ENCODE data around the gene MED23. TPM values are rescaled to one million over a fixed set of nuclear protein-coding genes. Genes with fewer than 3 reads are reported as not detected.

The MED23 gene
- total RNA-seq, 4 donors from 2014 or later = 20.1 to 29.0 (median 25.2) TPM

DNA sequence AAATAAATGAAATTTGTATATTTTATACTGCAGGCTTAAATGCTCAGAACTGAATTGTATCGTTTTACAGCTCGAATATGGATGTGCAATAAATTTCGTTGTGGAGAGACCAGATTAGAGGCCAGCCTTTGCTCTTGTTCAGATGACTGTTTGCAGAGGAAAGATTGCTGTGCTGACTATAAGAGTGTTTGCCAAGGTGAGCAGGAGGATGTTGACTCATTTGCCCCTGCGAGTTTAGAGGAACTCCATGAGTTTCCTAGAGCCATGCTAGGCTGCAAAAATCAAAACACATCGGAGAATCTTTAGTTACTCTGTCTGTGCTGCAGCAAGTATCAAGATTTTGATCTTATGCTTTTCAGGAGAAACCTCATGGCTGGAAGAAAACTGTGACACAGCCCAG is 24.4 kb upstream of the MED23 start:
- no peak for DNase-seq (ENCODE audit: low spot score in 2 of 2)
- WGBS, 2 donors = 78% methylated on average over 5 of the region's 5 CpGs

DNA sequence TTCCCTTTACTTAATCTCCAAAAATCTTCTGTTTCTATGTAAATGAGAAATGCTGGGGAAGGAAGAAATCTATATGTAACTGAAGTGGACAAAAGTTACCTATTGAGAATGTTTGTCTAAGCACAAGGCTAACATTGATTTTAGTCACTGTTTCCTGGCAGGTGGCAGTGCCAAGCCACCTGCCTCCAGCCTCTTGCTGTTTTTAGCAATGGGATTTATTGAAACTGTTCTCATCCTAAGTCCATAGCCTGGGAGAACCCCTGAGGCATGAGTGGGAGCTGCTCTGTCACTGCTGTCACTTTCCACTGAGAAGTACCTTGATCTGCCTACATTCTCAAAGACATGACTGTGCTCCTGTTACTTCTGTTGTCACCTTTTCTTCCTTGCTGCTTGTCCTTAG is 23.7 kb upstream of the MED23 start:
- intact Hi-C loops (cut with DNase I; ENCODE audit: low total_unique reads) = no loop called here
- DNase-seq (ENCODE audit: low spot score in 2 of 2) = no peak
- TF ChIP-seq POLR2A (IDR thresholded peaks at IDR 0.05) = no peak
- no peak for TF ChIP-seq CTCF (IDR thresholded peaks at IDR 0.05)
- H3K4me3 ChIP-seq (ENCODE audit: low read depth, poor library complexity, severe bottlenecking) = no peak overlapping the region

More for the DNA sequence above, 24.4 kb upstream of the MED23 start:
- no peak for TF ChIP-seq POLR2A (IDR thresholded peaks at IDR 0.05)
- TF ChIP-seq CTCF (IDR thresholded peaks at IDR 0.05) = no peak
- intact Hi-C loops (cut with DNase I; ENCODE audit: low total_unique reads) = no loop called here
- H3K4me3 ChIP-seq (ENCODE audit: low read depth, poor library complexity, severe bottlenecking) = no peak overlapping the region

DNA sequence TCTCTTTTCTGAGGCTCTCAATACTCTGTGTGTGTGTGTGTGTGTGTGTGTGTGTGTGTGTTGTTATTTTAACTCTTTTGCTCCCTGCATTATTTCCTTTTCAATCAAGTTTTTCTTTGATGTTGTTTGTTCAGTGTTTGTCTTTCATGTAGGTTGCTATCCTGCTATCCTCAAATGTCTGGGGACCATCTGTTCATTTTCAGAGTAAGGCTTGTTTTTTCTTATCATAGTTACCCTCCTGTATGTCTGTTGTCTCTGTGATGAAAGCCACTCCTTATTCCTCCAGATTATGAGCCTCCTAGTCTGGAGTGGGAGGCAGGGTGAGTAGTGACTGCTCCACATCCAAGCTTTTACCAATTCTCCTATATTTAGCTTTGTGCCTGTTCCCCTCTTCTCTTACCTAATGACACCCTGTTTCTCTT is 18.2 kb upstream of the MED23 start:
- no peak for TF ChIP-seq POLR2A (IDR thresholded peaks at IDR 0.05)
- no peak for DNase-seq (ENCODE audit: low spot score in 2 of 2)
- intact Hi-C loops (cut with DNase I; ENCODE audit: low total_unique reads) = no loop called here
- H3K4me3 ChIP-seq (ENCODE audit: low read depth, poor library complexity, severe bottlenecking) = no peak overlapping the region

DNA sequence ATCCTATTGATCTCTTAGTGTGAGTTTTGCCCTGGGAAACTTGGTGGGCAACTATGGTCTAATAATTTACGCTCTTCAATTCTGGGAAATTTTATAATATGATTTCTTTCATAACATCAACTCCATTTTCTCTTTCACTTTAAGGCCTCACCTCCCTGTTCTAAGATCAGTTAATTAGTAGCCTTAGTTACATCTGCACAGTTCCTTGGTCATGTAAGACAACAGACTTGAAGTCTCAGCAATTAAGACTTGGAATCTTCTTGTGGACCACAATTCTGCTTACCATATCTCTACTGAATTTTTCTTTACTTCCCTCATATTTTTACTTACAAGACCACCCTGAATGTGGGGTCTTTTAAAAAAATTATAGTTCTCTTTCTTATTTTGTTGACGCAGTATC is 17.8 kb upstream of the MED23 start:
- WGBS, 2 donors = 85 to 97% methylated on average over 2 of the region's 2 CpGs
- intact Hi-C loops (cut with DNase I; ENCODE audit: low total_unique reads) = no loop called here
- no peak for TF ChIP-seq POLR2A (IDR thresholded peaks at IDR 0.05)
- TF ChIP-seq CTCF (IDR thresholded peaks at IDR 0.05) = no peak
- no peak for DNase-seq (ENCODE audit: low spot score in 2 of 2)
- H3K4me3 ChIP-seq (ENCODE audit: low read depth, poor library complexity, severe bottlenecking) = no peak overlapping the region

GRCh38 chr6:131644921-131645320 is 16.9 kb upstream of the MED23 start:
- TF ChIP-seq CTCF (IDR thresholded peaks at IDR 0.05) (no peak), POLR2A (IDR thresholded peaks at IDR 0.05) (no peak)
- DNase-seq (ENCODE audit: low spot score in 2 of 2) = no peak
- intact Hi-C loops (cut with DNase I; ENCODE audit: low total_unique reads) = no loop called here
- H3K4me3 ChIP-seq (ENCODE audit: low read depth, poor library complexity, severe bottlenecking) = no peak overlapping the region
- 87 to 97% methylated on average over 1 of the region's 1 CpG for WGBS, 2 donors

- WGBS, 2 donors = 74 to 79% methylated on average over 2 of the region's 2 CpGs
- no peak for DNase-seq (ENCODE audit: low spot score in 2 of 2)
- TF ChIP-seq POLR2A (IDR thresholded peaks at IDR 0.05) (no peak), CTCF (IDR thresholded peaks at IDR 0.05) (no peak)
- intact Hi-C loops (cut with DNase I; ENCODE audit: low total_unique reads) = no loop called here
- H3K4me3 ChIP-seq (ENCODE audit: low read depth, poor library complexity, severe bottlenecking) = no peak overlapping the region
These were observed 15.9 kb upstream of the MED23 start for GRCh38 chr6:131643855-131644460.

All from lower leg skin (tissue), 4 donors.